ENCODE measurements around the gene PCDH9.

The PCDH9 gene

DNA sequence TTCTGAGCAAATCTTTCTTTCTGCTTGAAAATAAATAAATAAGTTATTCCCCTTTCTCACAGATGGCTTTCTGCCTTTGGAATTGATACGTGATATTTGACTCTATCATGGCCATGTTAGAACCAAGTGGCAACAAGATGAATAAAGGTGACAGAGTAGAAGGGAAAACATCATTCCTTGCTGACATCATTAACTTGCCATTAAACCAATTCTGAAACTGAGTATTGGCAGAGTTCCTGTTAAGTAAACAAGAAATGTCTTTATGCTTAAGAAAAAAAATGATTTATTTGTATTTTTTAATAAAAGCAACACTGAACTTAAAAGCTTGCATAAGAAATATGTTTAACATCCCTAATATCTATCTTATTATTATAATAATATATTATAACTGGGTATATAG lies 828.1 kb downstream of the PCDH9 start:
- H3K4me3 ChIP-seq (ENCODE audit: low read depth, low read length): no peak overlapping the region
- TF ChIP-seq, protein P1, sequence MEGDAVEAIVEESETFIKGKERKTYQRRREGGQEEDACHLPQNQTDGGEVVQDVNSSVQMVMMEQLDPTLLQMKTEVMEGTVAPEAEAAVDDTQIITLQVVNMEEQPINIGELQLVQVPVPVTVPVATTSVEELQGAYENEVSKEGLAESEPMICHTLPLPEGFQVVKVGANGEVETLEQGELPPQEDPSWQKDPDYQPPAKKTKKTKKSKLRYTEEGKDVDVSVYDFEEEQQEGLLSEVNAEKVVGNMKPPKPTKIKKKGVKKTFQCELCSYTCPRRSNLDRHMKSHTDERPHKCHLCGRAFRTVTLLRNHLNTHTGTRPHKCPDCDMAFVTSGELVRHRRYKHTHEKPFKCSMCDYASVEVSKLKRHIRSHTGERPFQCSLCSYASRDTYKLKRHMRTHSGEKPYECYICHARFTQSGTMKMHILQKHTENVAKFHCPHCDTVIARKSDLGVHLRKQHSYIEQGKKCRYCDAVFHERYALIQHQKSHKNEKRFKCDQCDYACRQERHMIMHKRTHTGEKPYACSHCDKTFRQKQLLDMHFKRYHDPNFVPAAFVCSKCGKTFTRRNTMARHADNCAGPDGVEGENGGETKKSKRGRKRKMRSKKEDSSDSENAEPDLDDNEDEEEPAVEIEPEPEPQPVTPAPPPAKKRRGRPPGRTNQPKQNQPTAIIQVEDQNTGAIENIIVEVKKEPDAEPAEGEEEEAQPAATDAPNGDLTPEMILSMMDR (IDR thresholded peaks at IDR 0.05; ENCODE audit: low read depth, low read length): no peak

DNA sequence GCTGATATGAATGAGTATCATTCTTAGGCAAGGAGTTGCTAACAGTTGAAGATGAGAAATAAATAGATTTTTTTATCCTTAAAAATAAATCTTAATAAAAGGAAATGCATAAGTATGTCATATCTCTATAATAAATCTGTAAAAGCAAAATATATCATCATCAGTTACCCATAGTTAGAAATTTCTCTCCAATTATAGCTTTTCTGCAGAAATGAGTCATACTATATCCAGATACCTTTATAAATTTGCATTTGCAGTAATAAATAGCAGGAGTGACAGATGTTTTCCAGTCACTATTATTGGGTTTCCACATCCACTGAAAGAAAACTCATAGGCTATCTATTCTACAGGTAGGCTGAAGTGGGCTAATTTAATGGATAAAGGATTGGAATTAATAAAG lies 829.8 kb downstream of the PCDH9 start:
- TF ChIP-seq, protein P1 (IDR thresholded peaks at IDR 0.05; ENCODE audit: low read depth, low read length): no peak
- no peak overlapping the region for H3K4me3 ChIP-seq (ENCODE audit: low read depth, low read length)

DNA sequence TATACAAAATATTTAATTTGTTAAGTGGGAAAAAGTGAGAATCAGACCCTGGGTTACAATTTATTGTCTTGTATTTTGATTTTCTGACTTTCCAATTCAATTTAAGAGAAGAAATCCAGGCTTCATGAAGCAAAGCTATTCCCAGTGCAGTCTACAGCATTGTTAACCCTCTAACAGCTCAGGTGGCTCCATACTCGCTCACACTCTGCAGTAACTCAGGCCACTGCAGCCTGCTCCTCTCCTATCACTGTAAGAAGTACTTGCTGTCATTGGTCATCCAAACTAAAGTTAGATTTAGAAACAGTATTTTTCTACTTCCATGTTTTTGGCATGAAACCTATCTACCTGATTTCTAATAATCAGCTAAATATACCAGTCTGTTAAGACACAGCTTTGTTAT lies 830.3 kb downstream of the PCDH9 start:
- TF ChIP-seq, protein P1 (IDR thresholded peaks at IDR 0.05; ENCODE audit: low read depth, low read length): no peak
- no peak overlapping the region for H3K4me3 ChIP-seq (ENCODE audit: low read depth, low read length)

DNA sequence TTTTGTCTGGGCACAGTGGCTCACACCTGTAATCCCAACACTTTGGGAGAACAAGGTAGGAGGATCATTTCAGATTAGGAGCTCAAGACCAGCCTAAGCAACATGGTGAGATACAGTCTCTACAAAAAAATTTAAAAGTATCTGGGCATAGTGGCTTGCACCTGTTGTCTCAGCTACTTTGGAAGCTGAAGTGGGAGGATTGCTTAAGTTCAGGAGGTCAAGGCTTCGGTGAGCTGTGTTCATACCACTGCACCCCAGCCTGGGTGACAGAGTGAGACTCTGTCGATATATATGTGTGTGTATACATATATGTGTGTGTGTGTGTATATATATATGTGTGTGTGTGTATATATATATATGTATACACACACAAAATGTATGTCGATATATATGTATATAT lies 833.0 kb downstream of the PCDH9 start:
- H3K4me3 ChIP-seq (ENCODE audit: low read depth, low read length): no peak overlapping the region
- TF ChIP-seq, protein P1 (IDR thresholded peaks at IDR 0.05; ENCODE audit: low read depth, low read length): no peak

DNA sequence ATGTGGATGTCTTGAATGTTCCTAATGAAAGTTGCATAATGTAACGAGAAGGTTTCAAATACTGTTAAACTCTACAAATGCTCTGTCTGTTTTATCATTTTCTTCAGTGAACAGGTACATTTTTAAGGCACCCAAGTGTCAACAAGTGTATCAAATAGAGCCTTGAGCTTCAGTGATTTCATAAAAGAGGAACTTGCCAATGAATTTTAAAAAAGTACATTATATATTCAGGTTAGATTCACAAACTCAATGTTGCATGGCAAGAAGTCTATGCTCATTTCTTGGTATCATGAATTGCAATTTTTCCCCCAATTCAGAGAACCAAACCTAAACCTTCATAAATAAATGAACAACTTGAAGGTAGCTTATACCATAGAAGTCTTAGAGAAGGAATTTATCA lies 838.8 kb downstream of the PCDH9 start:
- TF ChIP-seq, protein P1 (IDR thresholded peaks at IDR 0.05; ENCODE audit: low read depth, low read length): no peak
- no peak overlapping the region for H3K4me3 ChIP-seq (ENCODE audit: low read depth, low read length)

DNA sequence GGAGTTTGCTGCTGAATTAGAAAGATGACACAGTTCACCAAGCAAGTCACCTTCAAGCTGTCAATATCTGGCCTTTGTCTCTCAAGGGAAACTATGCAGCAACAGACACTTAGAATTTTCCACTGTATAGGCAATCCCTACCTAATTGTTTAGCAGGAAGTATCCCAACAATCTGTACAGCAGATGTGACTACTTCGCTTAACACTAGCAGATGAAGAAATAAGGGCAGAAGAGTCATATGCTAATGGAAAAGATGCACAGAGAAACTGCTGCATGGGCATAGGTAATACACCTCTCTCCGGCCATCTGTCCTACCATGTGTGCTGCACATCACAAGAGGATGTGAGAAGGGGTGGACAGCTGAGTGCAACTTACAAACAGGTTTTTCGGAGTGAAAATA lies 851.2 kb downstream of the PCDH9 start:
- H3K4me3 ChIP-seq (ENCODE audit: low read depth, low read length): no peak overlapping the region
- TF ChIP-seq, protein P1 (IDR thresholded peaks at IDR 0.05; ENCODE audit: low read depth, low read length): no peak

DNA sequence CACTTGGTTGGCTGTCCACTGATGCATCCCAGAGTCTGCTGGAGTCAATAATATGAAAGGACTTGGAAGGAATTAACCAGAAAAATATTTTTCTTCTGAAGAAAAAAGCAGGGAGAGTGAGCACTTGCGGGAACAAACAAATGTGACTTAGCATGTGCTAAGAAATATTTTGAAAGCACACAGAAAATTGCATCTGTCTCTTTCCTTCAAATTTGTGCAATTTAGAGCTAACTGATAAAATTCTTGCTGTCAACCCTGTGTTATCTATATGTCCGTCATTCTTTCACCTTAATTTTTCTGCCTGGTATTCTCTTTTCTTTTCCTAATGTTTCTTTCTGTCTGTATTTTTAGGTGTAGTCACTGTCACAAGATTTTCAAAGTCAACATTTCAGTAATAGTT lies 852.6 kb downstream of the PCDH9 start:
- H3K4me3 ChIP-seq (ENCODE audit: low read depth, low read length): no peak overlapping the region
- TF ChIP-seq, protein P1 (IDR thresholded peaks at IDR 0.05; ENCODE audit: low read depth, low read length): no peak
